SK-N-SH (cell line): ENCODE data around the gene GARIN1A. TPM values are rescaled to one million over a fixed set of nuclear protein-coding genes. Genes with fewer than 3 reads are reported as not detected.

Experiments used
- CTCF ChIA-PET: fragments of 300-600, 350-600 bp; formaldehyde crosslinking; extraction: SDS; loops from one replicate; lab custom pipeline; 2021; lab: Yijun Ruan, JAX
- POLR2A ChIA-PET: fragments of 350-600 bp; sonication (Branson Sonifier 250); formaldehyde crosslinking; extraction: SDS; loops from one replicate; lab custom pipeline; 2020; ENCODE audit warnings: antibody characterized with exemption, inconsistent platforms; lab: Yijun Ruan, JAX
- DNase-seq: peaks from one replicate; pipeline ENCODE4 v3.0.0; 2012
- H2AFZ ChIP-seq: fragments of 200-600 bp; sonication (generic); 2 replicates; pipeline ENCODE4 v1.8.1; 2016; ENCODE audit warnings: antibody characterized with exemption, mild to moderate bottlenecking, low read depth
- H3F3A ChIP-seq: fragments of 200-600 bp; sonication (generic); replicated peaks from 2 replicates; pipeline ENCODE3; 2016; ENCODE audit warnings: antibody characterized with exemption, mild to moderate bottlenecking; ENCODE audit not compliant: insufficient read depth
- H3K27ac ChIP-seq, 2 experiments: fragments of 200-500 bp in 1 of 2; fragments of 200-600 bp in 1 of 2; sonication (Bioruptor generic) in 1 of 2; sonication (generic), shearing (Covaris generic) in 1 of 2; 2 replicates each; pipeline versions ENCODE4 v1.5.1 to v1.6.1; 2014 to 2016; ENCODE audit warnings: low read depth in 2 of 2, inconsistent platforms in 1 of 2, low read length in 1 of 2, mild to moderate bottlenecking in 1 of 2, mixed read lengths in 1 of 2
- H3K27me3 ChIP-seq: fragments of 200-600 bp; sonication (generic), shearing (Covaris generic); 2 replicates; pipeline ENCODE4 v1.6.1; 2016; ENCODE audit warnings: mixed run types; ENCODE audit not compliant: insufficient read depth
- H3K36me3 ChIP-seq, 2 experiments: fragments of 200-500 bp in 1 of 2; fragments of 200-600 bp in 1 of 2; sonication (Bioruptor generic) in 1 of 2; sonication (generic) in 1 of 2; replicated peaks in 1 of 2; 2 replicates each; pipeline versions ENCODE3 to v1.5.1; 2014 to 2016; ENCODE audit warnings: low read length in 1 of 2, mild to moderate bottlenecking in 1 of 2; ENCODE audit not compliant: insufficient read depth in 2 of 2, control insufficient read depth in 1 of 2
- H3K4me1 ChIP-seq, 2 experiments: fragments of 200-500 bp in 1 of 2; fragments of 200-600 bp in 1 of 2; sonication (Bioruptor generic) in 1 of 2; sonication (generic), shearing (Covaris generic) in 1 of 2; 2 replicates each; pipeline versions ENCODE4 v1.5.1 to v1.6.1; 2014 to 2016; ENCODE audit warnings: low read depth in 1 of 2, low read length in 1 of 2, mixed run types in 1 of 2; ENCODE audit not compliant: insufficient read depth in 2 of 2, control insufficient read depth in 1 of 2
- H3K4me2 ChIP-seq: fragments of 200-600 bp; sonication (generic), shearing (Covaris generic); 2 replicates; pipeline ENCODE4 v1.6.1; 2017; ENCODE audit warnings: mixed run types
- H3K4me3 ChIP-seq, 2 experiments: fragments of 200-500 bp in 1 of 2; fragments of 200-600 bp in 1 of 2; sonication (Bioruptor generic) in 1 of 2; sonication (generic), shearing (Covaris generic) in 1 of 2; 2 replicates each; pipeline versions ENCODE4 v1.5.1 to v1.8.1; 2014 to 2016; ENCODE audit warnings: low read depth in 2 of 2, inconsistent platforms in 1 of 2, low read length in 1 of 2, mild to moderate bottlenecking in 1 of 2, mixed read lengths in 1 of 2, moderate library complexity in 1 of 2
- H3K79me2 ChIP-seq: fragments of 200-600 bp; sonication (generic); 2 replicates; pipeline ENCODE4 v1.8.1; 2017; ENCODE audit warnings: mild to moderate bottlenecking; ENCODE audit not compliant: insufficient read depth
- H3K9ac ChIP-seq: fragments of 200-600 bp; sonication (generic); 2 replicates; pipeline ENCODE4 v1.6.1; 2017; ENCODE audit warnings: mixed run types
- H3K9me2 ChIP-seq: fragments of 200-600 bp; sonication (generic); 2 replicates; pipeline ENCODE4 v1.6.1; 2017; ENCODE audit warnings: mixed run types
- H3K9me3 ChIP-seq: fragments of 200-600 bp; sonication (generic); 2 replicates; pipeline ENCODE4 v1.6.1; 2017; ENCODE audit warnings: mixed run types, mild to moderate bottlenecking, moderate library complexity
- H4K20me1 ChIP-seq: fragments of 200-600 bp; sonication (generic); 2 replicates; pipeline ENCODE4 v1.6.1; 2017; ENCODE audit warnings: mild to moderate bottlenecking, mixed run types; ENCODE audit not compliant: insufficient read depth
- CHD2 ChIP-seq: fragments of 150-350 bp; IDR thresholded peaks from 2 replicates; pipeline ENCODE4 v1.6.1; 2018; ENCODE audit warnings: low read length; ENCODE audit not compliant: partially characterized antibody
- EP300 ChIP-seq, 2 experiments: IDR thresholded peaks; 2 replicates each; pipeline versions ENCODE4 v1.4.0 to v1.6.1; 2012; ENCODE audit warnings: borderline replicate concordance in 1 of 2, low read depth in 1 of 2, low read length in 1 of 2
- EZH2phosphoT487 ChIP-seq: fragments of 200-600 bp; sonication (generic); IDR thresholded peaks from 2 replicates; pipeline ENCODE4 v1.6.1; 2017; ENCODE audit warnings: low read depth, mixed run types, mild to moderate bottlenecking, antibody characterized with exemption, moderate library complexity, borderline replicate concordance
- FOSL2 ChIP-seq: IDR thresholded peaks from 2 replicates; pipeline ENCODE4 v1.4.0; 2012; ENCODE audit warnings: low read depth, mild to moderate bottlenecking, moderate library complexity, borderline replicate concordance
- GATA2 ChIP-seq: sonication (generic); formaldehyde crosslinking; IDR thresholded peaks from 2 replicates; pipeline ENCODE4 v1.5.0; 2020; ENCODE audit warnings: mild to moderate bottlenecking, missing genetic modification reagents
- JUND ChIP-seq: IDR thresholded peaks from 2 replicates; pipeline ENCODE4 v1.4.0; 2012
- MEF2A ChIP-seq: IDR thresholded peaks from 2 replicates; pipeline ENCODE4 v1.4.0; 2012; ENCODE audit warnings: low read depth, borderline replicate concordance
- MXI1 ChIP-seq: IDR thresholded peaks from 2 replicates; pipeline ENCODE4 v1.6.1; 2012; ENCODE audit warnings: mild to moderate bottlenecking, low read depth, low read length, improper control_type of control experiment
- NFIC ChIP-seq: IDR thresholded peaks from 2 replicates; pipeline ENCODE4 v1.4.0; 2012; ENCODE audit warnings: borderline replicate concordance
- NRF1 ChIP-seq: IDR thresholded peaks from 2 replicates; pipeline ENCODE4 v1.6.1; 2012; ENCODE audit warnings: low read depth, mild to moderate bottlenecking, low read length
- POLR2AphosphoS5 ChIP-seq: IDR thresholded peaks from 2 replicates; pipeline ENCODE4 v1.6.1; 2012; ENCODE audit warnings: low read depth, low read length
- RCOR1 ChIP-seq: fragments of 150-350 bp; IDR thresholded peaks from 2 replicates; pipeline ENCODE4 v1.6.1; 2017; ENCODE audit warnings: antibody characterized with exemption, low read length
- RXRA ChIP-seq: IDR thresholded peaks from 2 replicates; pipeline ENCODE4 v1.4.0; 2012; ENCODE audit warnings: low read depth, mild to moderate bottlenecking, borderline replicate concordance
- SIN3A ChIP-seq: IDR thresholded peaks from 2 replicates; pipeline ENCODE4 v1.6.1; 2012; ENCODE audit warnings: low read depth, mild to moderate bottlenecking, low read length, moderate library complexity, borderline replicate concordance
- SMC3 ChIP-seq: IDR thresholded peaks from 2 replicates; pipeline ENCODE4 v1.6.1; 2012; ENCODE audit warnings: low read depth, low read length, improper control_type of control experiment
- TCF12 ChIP-seq: IDR thresholded peaks from 2 replicates; pipeline ENCODE4 v1.4.0; 2012
- USF1 ChIP-seq: IDR thresholded peaks from 2 replicates; pipeline ENCODE4 v1.4.0; 2012; ENCODE audit warnings: low read depth, borderline replicate concordance
- YY1 ChIP-seq: IDR thresholded peaks from 2 replicates; pipeline ENCODE4 v1.4.0; 2012; ENCODE audit warnings: low read depth, mild to moderate bottlenecking
- WGBS: methylation state at CpG from one replicate; pipeline ENCODE4 v1.1.6; 2017; ENCODE audit warnings: low lambda C conversion rate; 5-methylcytosine and 5-hydroxymethylcytosine counted together
- polyA plus RNA-seq, 3 experiments: library from polyadenylated mRNA; depleted of rRNA; stranded (reverse); fragments of >200 nt; gene quantifications; 2 replicates each; pipeline ENCODE4 v1.2.3, GENCODE V29; 2012
- TF ChIP-seq, protein P1 (sequence below): fragments of 150-350 bp; IDR thresholded peaks from 2 replicates; pipeline ENCODE4 v1.6.1; 2016; ENCODE audit warnings: mild to moderate bottlenecking, low read depth, low read length

The GARIN1A gene
- polyA plus RNA-seq, 1 of the 3 experiments (the other 2 are of a cell fraction) = 1.2 TPM

GRCh38 chr7:128707752-128708151 is 35.7 kb downstream of the GARIN1A start (continued):
- no peak for TF ChIP-seq SMC3
- no peak for TF ChIP-seq USF1
- no peak for TF ChIP-seq GATA2
- no peak for TF ChIP-seq CHD2
- no peak for TF ChIP-seq FOSL2
- TF ChIP-seq POLR2AphosphoS5 = no peak
- TF ChIP-seq, all 33 proteins: peak for 0

GRCh38 chr7:128708235-128708634 is 36.1 kb downstream of the GARIN1A start:
- Histone ChIP-seq H3K36me3 (no peaks in the 10 kb centered on the region), H3K9me2 (no peaks in the 10 kb centered on the region), H3K27ac (no peak overlapping the region), H3F3A (peaks cover 4% of the 10 kb centered on the region), H3K4me1 (no peaks in the 10 kb centered on the region), H3K9me3 (no peaks in the 10 kb centered on the region), H4K20me1 (no peaks in the 10 kb centered on the region), H3K79me2 (no peaks in the 10 kb centered on the region), H3K9ac (no peak overlapping the region), H3K27me3 (no peaks in the 10 kb centered on the region), H3K4me3 (no peak overlapping the region), H3K4me2 (no peak overlapping the region), H2AFZ (no peak overlapping the region)
- no peak for DNase-seq
- POLR2A ChIA-PET = interaction anchor here (0.7 kb wide), 1 partner anchor 9 kb away, joined by 4 read pairs; no protein-coding TSS in a partner anchor
- no peak for TF ChIP-seq FOSL2
- no peak for TF ChIP-seq JUND
- no peak for TF ChIP-seq EZH2phosphoT487
- no peak for TF ChIP-seq MXI1
- TF ChIP-seq POLR2AphosphoS5 = no peak
- no peak for TF ChIP-seq RXRA
- TF ChIP-seq SIN3A = no peak
- no peak for TF ChIP-seq TCF12
- TF ChIP-seq, protein P1, sequence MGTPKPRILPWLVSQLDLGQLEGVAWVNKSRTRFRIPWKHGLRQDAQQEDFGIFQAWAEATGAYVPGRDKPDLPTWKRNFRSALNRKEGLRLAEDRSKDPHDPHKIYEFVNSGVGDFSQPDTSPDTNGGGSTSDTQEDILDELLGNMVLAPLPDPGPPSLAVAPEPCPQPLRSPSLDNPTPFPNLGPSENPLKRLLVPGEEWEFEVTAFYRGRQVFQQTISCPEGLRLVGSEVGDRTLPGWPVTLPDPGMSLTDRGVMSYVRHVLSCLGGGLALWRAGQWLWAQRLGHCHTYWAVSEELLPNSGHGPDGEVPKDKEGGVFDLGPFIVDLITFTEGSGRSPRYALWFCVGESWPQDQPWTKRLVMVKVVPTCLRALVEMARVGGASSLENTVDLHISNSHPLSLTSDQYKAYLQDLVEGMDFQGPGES = no peak
- no peak for TF ChIP-seq EP300 (IDR thresholded peaks at IDR 0.05; ENCODE audit: borderline replicate concordance in 1 of 2, low read depth in 1 of 2, low read length in 1 of 2)
- WGBS = 85% methylated on average over 3 of the region's 3 CpGs
- CTCF ChIA-PET = interaction anchor here (2.5 kb wide), 1 partner anchor 10 kb away, joined by 15 read pairs; no protein-coding TSS in a partner anchor

DNA sequence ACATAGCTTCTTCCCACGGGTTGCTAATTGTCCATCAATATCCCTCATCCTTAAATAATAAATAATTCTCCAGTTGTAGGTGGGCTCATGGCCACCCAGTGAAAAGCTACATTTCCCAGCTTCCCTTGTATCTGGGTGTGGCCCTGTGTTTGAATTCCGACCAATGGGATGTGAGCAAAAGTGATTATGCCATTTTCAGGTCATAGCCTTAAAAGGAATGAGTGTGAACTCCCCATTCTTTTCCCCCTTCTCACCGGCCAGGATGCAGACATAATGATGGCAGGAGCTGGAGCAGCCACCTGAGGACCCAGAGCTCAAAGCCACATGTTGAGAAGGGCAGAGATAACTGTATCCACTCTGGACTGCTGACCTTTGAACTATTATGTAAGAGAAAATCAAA is 36.7 kb downstream of the GARIN1A start:
- Histone ChIP-seq H3K79me2 (no peaks in the 10 kb centered on the region), H3K4me2 (no peak overlapping the region), H3K9ac (no peak overlapping the region), H3K4me3 (no peak overlapping the region), H3K27me3 (no peaks in the 10 kb centered on the region), H3K36me3 (no peaks in the 10 kb centered on the region), H3K9me2 (no peaks in the 10 kb centered on the region), H2AFZ (no peak overlapping the region), H3K27ac (no peak overlapping the region), H3K4me1 (no peaks in the 10 kb centered on the region), H4K20me1 (no peaks in the 10 kb centered on the region), H3F3A (no peaks in the 10 kb centered on the region), H3K9me3 (no peaks in the 10 kb centered on the region)
- ChIA-PET CTCF (interaction anchor here (2.5 kb wide), 1 partner anchor 11 kb away, joined by 15 read pairs; no protein-coding TSS in a partner anchor), POLR2A (no interaction called here)
- WGBS = 74% methylated on average over 3 of the region's 3 CpGs
- no peak for DNase-seq
- TF ChIP-seq NRF1 (no peak), YY1 (no peak), FOSL2 (no peak), TCF12 (no peak), NFIC (no peak), RCOR1 (no peak), MEF2A (no peak), GATA2 (no peak), SMC3 (no peak)
